Keratinocyte (primary cell): ENCODE results near the gene ACOXL.

Experiments used
- CTCF ChIP-seq, 3 experiments: IDR thresholded peaks in 1 of 3; conservative IDR thresholded peaks in 1 of 3; optimal IDR thresholded peaks in 1 of 3; 2 replicates in 2 of 3; 3 replicates in 1 of 3; pipeline versions ENCODE3 to v1.5.1; 2011; ENCODE audit warnings: low read length in 3 of 3, mild to moderate bottlenecking in 3 of 3, moderate library complexity in 2 of 3, control low read depth in 1 of 3, inconsistent platforms in 1 of 3; ENCODE audit not compliant: insufficient read depth in 2 of 3; ENCODE audit errors: extremely low read depth in 1 of 3
- EZH2 ChIP-seq: IDR thresholded peaks from one replicate; pipeline ENCODE4 v1.6.1; 2012; ENCODE audit warnings: inconsistent platforms, mild to moderate bottlenecking, low read length, moderate library complexity

- no peak for TF ChIP-seq EZH2
- no peak for TF ChIP-seq CTCF (optimal IDR thresholded peaks at IDR 0.05 in 1 of 3, IDR thresholded peaks at IDR 0.05 in 1 of 3, conservative IDR thresholded peaks at IDR 0.05 in 1 of 3; ENCODE audit: extremely low read depth in 1 of 3, insufficient read depth in 2 of 3, low read length in 3 of 3)
Observed at GRCh38 chr2:110866045-110866444, 133.7 kb downstream of the ACOXL start.
